Stimulated activated CD4-positive, alpha-beta T cell treated with anti-CD3 and anti-CD28 coated beads, Interleukin-4, amount 100 ng/mL, for 48 hours (primary cell): ENCODE measurements around the gene CRIP1.

ENCODE experiments used
- DNase-seq, 2 donors: peaks; one replicate each; pipeline ENCODE4 v3.0.0-alpha.2; 2020; ENCODE audit warnings: low read depth in 2 of 2

The CRIP1 gene

GRCh38 chr14:105480807-105481801 is 5.6 kb upstream of the CRIP1 start:
- peak; percentile 83 to 91 for DNase-seq

GRCh38 chr14:105481886-105482457 is 4.7 kb upstream of the CRIP1 start:
- peak; percentile 82 to 89 for DNase-seq

- DNase-seq, result no peak
These were observed 4.1 kb upstream of the CRIP1 start for GRCh38 chr14:105482486-105483110.

GRCh38 chr14:105483300-105484068 is 3.2 kb upstream of the CRIP1 start:
- no peak for DNase-seq

GRCh38 chr14:105484069-105484996 is 2.4 kb upstream of the CRIP1 start:
- no peak for DNase-seq

DNA sequence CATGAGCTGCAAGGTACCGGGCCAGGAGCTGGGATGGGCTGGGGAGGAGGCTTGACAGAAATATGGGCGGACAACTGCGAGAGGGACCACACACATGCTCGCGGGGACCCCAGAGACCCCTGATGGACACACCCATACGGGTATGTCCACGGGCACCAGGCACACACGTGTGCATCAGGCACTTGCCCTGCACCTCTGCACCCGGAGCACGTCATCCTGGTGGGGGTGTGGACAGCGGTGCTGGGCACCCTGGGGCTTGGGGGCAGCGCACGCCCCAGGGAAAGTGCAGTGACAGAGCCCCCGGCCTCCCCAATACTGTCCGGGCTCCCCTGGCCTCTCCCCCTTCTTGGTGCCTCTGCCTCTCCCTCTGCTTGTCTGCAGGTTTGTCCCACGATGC is 1.7 kb upstream of the CRIP1 start:
- no peak for DNase-seq

DNA sequence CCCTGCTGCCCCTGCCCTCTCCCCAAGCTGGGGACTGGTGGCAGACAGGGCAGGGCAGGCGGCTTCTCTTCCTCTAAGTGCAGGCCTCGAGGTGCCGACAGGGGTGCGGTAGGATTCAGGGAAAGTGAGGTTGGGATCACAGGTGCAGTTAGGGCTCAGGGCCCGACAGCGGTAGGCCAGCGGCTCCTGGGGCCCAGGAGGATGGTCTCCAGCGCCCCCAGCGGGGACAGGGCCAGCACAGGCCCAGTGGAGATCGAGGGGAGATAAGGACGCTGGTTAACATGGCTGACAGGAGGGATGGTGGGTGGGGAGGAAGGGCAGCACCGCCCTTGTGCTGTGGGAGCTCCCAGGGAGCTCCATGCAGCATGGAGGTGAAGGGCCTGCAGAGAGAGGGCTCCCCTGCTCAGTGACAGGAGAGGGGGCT is 935 bp upstream of the CRIP1 start:
- peak in 1 of 2 donors; percentile 48 for DNase-seq

- DNase-seq, result peak in 1 of 2 donors; percentile 60
These were observed 325 bp downstream of the CRIP1 start for GRCh38 chr14:105486974-105487448.

DNA sequence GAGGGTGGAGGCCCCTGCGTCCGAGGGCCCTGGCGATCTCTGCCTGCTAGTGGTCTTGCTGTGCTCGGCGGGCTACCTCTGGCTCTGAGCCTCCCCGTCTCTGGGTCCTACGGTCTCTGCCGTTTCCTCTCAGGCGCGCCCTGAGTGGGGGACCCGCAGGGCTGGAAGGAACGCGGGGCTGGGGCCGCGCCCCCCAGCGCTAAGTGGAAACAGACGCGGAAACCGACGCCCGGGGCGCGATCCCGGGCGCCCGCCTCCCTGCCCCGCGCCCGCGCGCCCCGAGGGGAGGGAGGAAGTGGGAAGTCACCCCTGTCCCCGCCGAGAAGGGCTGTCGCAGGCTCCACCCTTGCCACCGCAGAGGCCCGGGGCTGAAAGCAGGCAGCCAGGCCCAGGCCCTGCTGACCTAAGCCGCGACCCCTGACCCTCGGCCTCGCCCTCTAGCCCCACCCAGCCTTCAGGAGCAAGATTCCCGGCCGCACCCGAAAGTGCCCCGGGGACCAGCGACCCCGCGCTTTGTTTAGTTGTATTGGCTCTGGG is 831 bp downstream of the CRIP1 start:
- peak in 1 of 2 donors; percentile 49 for DNase-seq

GRCh38 chr14:105487986-105488777 is 1.5 kb downstream of the CRIP1 start:
- no peak for DNase-seq

DNA sequence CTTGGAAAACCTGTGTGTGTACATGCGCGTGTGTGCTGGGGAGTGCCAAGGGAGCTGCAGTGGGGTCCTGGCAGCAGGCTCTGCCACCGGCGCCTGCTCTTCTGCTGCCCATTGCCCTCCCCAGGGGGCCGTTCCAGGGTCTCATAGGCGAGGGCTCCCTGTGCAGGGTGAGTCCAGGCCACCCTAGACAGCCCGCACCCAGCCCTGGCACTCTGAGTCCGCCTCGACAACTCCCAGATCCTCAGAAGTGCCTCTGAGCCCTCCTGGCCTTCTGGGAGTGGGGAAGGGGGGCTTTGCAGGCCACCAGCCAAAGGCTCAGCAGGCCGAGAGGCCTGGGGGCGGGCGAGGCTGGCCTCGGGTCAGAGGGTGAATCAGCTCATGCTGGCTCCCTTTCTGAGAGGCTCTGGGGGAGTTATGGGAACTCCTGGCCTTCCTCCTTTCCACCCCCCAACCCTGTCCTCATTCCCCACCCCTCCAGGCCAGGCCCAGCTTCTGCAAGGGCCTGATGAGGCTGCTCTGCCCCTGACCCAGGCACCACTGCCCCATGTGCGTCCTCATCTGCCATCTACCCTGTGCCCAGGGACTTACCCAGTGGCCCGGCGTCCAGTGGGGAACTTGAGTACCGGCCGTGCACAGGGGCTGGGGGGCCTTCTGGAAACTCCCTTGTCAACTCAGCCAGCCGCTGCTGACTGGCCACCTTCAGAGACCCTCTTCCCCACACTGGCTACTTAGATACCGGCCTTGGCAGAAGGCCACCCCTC is 2.3 kb downstream of the CRIP1 start:
- DNase-seq, result no peak

GRCh38 chr14:105489542-105490266 is 3.0 kb downstream of the CRIP1 start:
- DNase-seq, result peak; percentile 77 to 79

DNA sequence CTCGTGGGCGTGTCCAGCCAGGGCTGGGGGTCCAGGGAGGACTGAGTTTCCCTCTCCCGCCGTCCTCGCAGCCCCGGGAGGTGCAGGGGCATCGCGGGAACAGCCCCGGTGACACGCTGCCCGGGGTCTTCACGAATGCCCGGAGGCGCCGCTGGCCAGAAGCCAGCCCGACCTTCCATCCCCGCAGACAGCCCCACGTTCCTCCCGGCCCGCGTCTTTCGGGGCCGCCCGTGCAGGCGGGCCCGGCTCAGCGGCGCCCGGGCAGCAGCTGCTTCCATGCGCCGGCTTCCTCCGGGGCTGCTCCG is 3.5 kb downstream of the CRIP1 start:
- DNase-seq, result no peak

- DNase-seq, result peak; percentile 96 to 99
These were observed 4.1 kb downstream of the CRIP1 start, which contains the start of gene TEDC1 for GRCh38 chr14:105490572-105491365. Gene TEDC1 (plus strand): TSS chr14:105491246. CDS start chr14:105491376, 130 bp downstream.

- DNase-seq, result peak; percentile 82 to 98
These were observed 4.8 kb downstream of the CRIP1 start for GRCh38 chr14:105491366-105491973.
